HepG2 (cell line): ENCODE results near the gene DNAJC11. TPM values are rescaled to one million over a fixed set of nuclear protein-coding genes. Genes with fewer than 3 reads are reported as not detected.

Experiments used
- AKNA ChIP-seq: sonication (generic); formaldehyde crosslinking; IDR thresholded peaks from 2 replicates; pipeline ENCODE4 v1.4.0; 2020; ENCODE audit warnings: missing genetic modification reagents, borderline replicate concordance
- DR1 ChIP-seq: sonication (generic); formaldehyde crosslinking; IDR thresholded peaks from 2 replicates; pipeline ENCODE4 v1.8.0; 2021; ENCODE audit warnings: mild to moderate bottlenecking, missing genetic modification reagents, inconsistent platforms
- HMG20A ChIP-seq: IDR thresholded peaks from 2 replicates; pipeline ENCODE4 v1.6.1; 2016; ENCODE audit warnings: borderline replicate concordance
- IRF9 ChIP-seq: sonication (generic); formaldehyde crosslinking; IDR thresholded peaks from 2 replicates; pipeline ENCODE4 v1.8.0; 2022; ENCODE audit warnings: missing genetic modification reagents, mild to moderate bottlenecking, borderline replicate concordance
- MTA3 ChIP-seq: sonication (generic); formaldehyde crosslinking; IDR thresholded peaks from 2 replicates; pipeline ENCODE4 v1.4.0; 2020; ENCODE audit warnings: missing genetic modification reagents
- SAFB2 ChIP-seq: sonication (generic); formaldehyde crosslinking; IDR thresholded peaks from 2 replicates; pipeline ENCODE4 v1.5.1; 2020; ENCODE audit warnings: missing genetic modification reagents, low read depth, mild to moderate bottlenecking, borderline replicate concordance
- ZMYM4 ChIP-seq: sonication (generic); formaldehyde crosslinking; IDR thresholded peaks from 2 replicates; pipeline ENCODE4 v1.8.1; 2023; ENCODE audit warnings: mild to moderate bottlenecking, missing genetic modification reagents
- ZNF12 ChIP-seq: sonication (generic); formaldehyde crosslinking; IDR thresholded peaks from 2 replicates; pipeline ENCODE4 v1.5.0; 2020; ENCODE audit warnings: missing genetic modification reagents
- ZNF280D ChIP-seq: sonication (generic); formaldehyde crosslinking; IDR thresholded peaks from 2 replicates; pipeline ENCODE4 v1.5.1; 2020; ENCODE audit warnings: mild to moderate bottlenecking, missing genetic modification reagents
- ZNF33A ChIP-seq: sonication (generic); formaldehyde crosslinking; IDR thresholded peaks from 2 replicates; pipeline ENCODE4 v1.5.1; 2020; ENCODE audit warnings: missing genetic modification reagents, mild to moderate bottlenecking, moderate library complexity, borderline replicate concordance
- ZNF382 ChIP-seq: sonication (generic); formaldehyde crosslinking; IDR thresholded peaks from 2 replicates; pipeline ENCODE4 v1.5.0; 2020; ENCODE audit warnings: missing genetic modification reagents, mild to moderate bottlenecking, borderline replicate concordance
- ZNF710 ChIP-seq: sonication (generic); formaldehyde crosslinking; IDR thresholded peaks from 2 replicates; pipeline ENCODE4 v1.5.0; 2020; ENCODE audit warnings: mild to moderate bottlenecking, missing genetic modification reagents, borderline replicate concordance
- ZNF770 ChIP-seq: sonication (generic); formaldehyde crosslinking; IDR thresholded peaks from 2 replicates; pipeline ENCODE4 v1.5.0; 2020; ENCODE audit warnings: mild to moderate bottlenecking, missing genetic modification reagents
- ZNF878 ChIP-seq: sonication (generic); formaldehyde crosslinking; IDR thresholded peaks from 2 replicates; pipeline ENCODE4 v1.8.1; 2023; ENCODE audit warnings: mild to moderate bottlenecking, missing genetic modification reagents, moderate library complexity
- polyA plus RNA-seq, 8 experiments: library from polyadenylated mRNA; depleted of rRNA in 3 of 8; stranded (reverse) in 7 of 8; unstranded in 1 of 8; fragments of >200 nt; fragmentation: Illumina TruSeq in 4 of 8; extraction: Trizol in 4 of 8; gene quantifications; 2 replicates each; pipeline versions ENCODE4 v1.2.1 to v1.2.3, GENCODE V29; 2011 to 2016; ENCODE audit warnings: low read depth in 4 of 8, missing spikeins in 1 of 8, mixed read lengths in 1 of 8; ENCODE audit not compliant: insufficient read depth in 1 of 8
- total RNA-seq, 5 experiments: library from RNA; depleted of rRNA; stranded (reverse); fragments of >200 nt; fragmentation: Illumina TruSeq; extraction: Trizol; gene quantifications; 2 replicates each; pipeline ENCODE4 v1.2.3, GENCODE V29; 2016; ENCODE audit warnings: low read depth in 1 of 5

The DNAJC11 gene
- total and polyA plus RNA-seq, 2 of the 13 experiments (the other 11 are each of a cell fraction or from before 2014, with no cell fraction given) = 25.1 to 47.6 TPM

- TF ChIP-seq ZNF280D (CRISPR knock-in tag) (no peak), ZNF33A (CRISPR knock-in tag) (no peak), ZNF12 (CRISPR knock-in tag) (no peak), ZNF770 (no peak), MTA3 (CRISPR knock-in tag) (no peak), ZNF710 (CRISPR knock-in tag) (no peak), SAFB2 (no peak), ZNF382 (CRISPR knock-in tag) (no peak), ZMYM4 (CRISPR knock-in tag) (peak; percentile 31; the same call in 1 of the 2 replicates), IRF9 (no peak; the same call in 1 of the 2 replicates), ZNF878 (no peak), DR1 (CRISPR knock-in tag) (no peak; the same call in 1 of the 2 replicates), HMG20A (CRISPR knock-in tag) (no peak), AKNA (no peak)
Observed at GRCh38 chr1:6613361-6614018, 88.1 kb downstream of the DNAJC11 start, which contains the start of gene PHF13 (continued).
